Measurements from ENCODE around the gene RFX7. TPM values are rescaled to one million over a fixed set of nuclear protein-coding genes. Genes with fewer than 3 reads are reported as not detected.

Gene RFX7
- total and polyA plus RNA-seq, 4 donors: 2.6 to 14.8 (median 7.2) TPM

GRCh38 chr15:56077081-56077480 lies 166.6 kb downstream of the RFX7 start:
- no peak for TF ChIP-seq CTCF (IDR thresholded peaks at IDR 0.05; ENCODE audit: control extremely low read depth, extremely low read depth)
- Histone ChIP-seq H3K36me3 (ENCODE audit: control insufficient read depth in 4 of 4, insufficient read depth in 4 of 4, low read length in 4 of 4) (no peaks in the 10 kb centered on the region), H3K27me3 (ENCODE audit: control insufficient read depth in 3 of 3, insufficient read depth in 3 of 3, low read length in 2 of 3) (no peaks in the 10 kb centered on the region), H3K9me3 (ENCODE audit: control insufficient read depth in 4 of 4, insufficient read depth in 3 of 4, low read length in 3 of 4) (no peaks in the 10 kb centered on the region), H3K27ac (ENCODE audit: low read depth in 1 of 2, low read length in 1 of 2) (no peak overlapping the region), H3K9ac (ENCODE audit: insufficient read depth in 1 of 2, low read length in 2 of 2) (no peak overlapping the region), H3K4me1 (ENCODE audit: control insufficient read depth in 5 of 5, insufficient read depth in 5 of 5, low read length in 5 of 5) (no peaks in the 10 kb centered on the region), H3K4me3 (no peak overlapping the region)
- ATAC-seq (ENCODE audit: insufficient read depth, low FRiP score) (no peak), DNase-seq (no peak)
- 74 to 88% methylated on average over 5 of the region's 5 CpGs for WGBS, 2 donors

- no peak for ATAC-seq (ENCODE audit: insufficient read depth, low FRiP score)
- Histone ChIP-seq H3K9me3 (ENCODE audit: control insufficient read depth in 4 of 4, insufficient read depth in 3 of 4, low read length in 3 of 4) (no peaks in the 10 kb centered on the region), H3K36me3 (ENCODE audit: control insufficient read depth in 4 of 4, insufficient read depth in 4 of 4, low read length in 4 of 4) (no peaks in the 10 kb centered on the region), H3K9ac (ENCODE audit: insufficient read depth in 1 of 2, low read length in 2 of 2) (no peak overlapping the region), H3K4me1 (ENCODE audit: control insufficient read depth in 5 of 5, insufficient read depth in 5 of 5, low read length in 5 of 5) (no peaks in the 10 kb centered on the region), H3K27ac (ENCODE audit: low read depth in 1 of 2, low read length in 1 of 2) (no peak overlapping the region), H3K27me3 (ENCODE audit: control insufficient read depth in 3 of 3, insufficient read depth in 3 of 3, low read length in 2 of 3) (no peaks in the 10 kb centered on the region), H3K4me3 (no peak overlapping the region)
- no peak for TF ChIP-seq CTCF (IDR thresholded peaks at IDR 0.05; ENCODE audit: control extremely low read depth, extremely low read depth)
- WGBS, 2 donors: 63 to 73% methylated on average over 2 of the region's 2 CpGs
- DNase-seq: peak in 1 of 3 donors; percentile 50
Measured at GRCh38 chr15:56076640-56077039, 167.0 kb downstream of the RFX7 start.

DNA sequence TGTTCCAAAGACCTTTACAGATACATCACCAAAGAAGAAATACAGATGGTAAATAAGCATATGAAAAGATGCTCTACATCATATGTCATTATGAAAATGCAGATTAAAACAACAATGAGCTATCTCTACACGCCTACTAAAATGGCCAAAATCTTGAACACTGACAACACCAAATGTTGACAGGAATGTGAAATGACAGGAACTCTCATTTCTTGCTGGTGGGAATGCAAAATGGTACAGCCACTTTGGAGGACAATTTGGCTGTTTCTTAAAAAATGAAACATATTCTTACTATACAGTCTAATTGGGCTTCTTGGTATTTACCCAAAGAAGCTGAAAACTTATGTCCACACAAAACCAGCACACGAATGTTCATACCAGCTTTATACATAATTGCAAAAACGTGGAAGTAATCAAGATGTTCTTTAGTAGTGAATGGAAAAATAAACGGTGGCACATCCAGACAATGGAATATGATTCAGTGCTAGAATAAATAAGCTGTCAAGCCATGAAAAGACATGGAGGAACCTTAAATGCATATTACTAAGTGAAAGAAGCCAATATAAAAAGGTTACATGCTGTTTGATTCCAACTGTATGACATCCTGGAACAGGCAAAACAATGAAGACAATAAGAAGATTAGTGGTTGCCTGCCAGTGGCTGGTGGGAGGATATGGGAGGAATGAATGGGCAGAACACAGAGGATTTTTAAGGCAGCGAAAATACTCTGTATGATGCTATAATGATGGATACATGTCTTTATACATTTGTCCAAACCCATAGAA lies 169.0 kb downstream of the RFX7 start:
- TF ChIP-seq CTCF (IDR thresholded peaks at IDR 0.05; ENCODE audit: control extremely low read depth, extremely low read depth): no peak
- H3K9ac ChIP-seq (ENCODE audit: insufficient read depth in 1 of 2, low read length in 2 of 2): no peak overlapping the region
- no peaks in the 10 kb centered on the region for H3K4me1 ChIP-seq (ENCODE audit: control insufficient read depth in 5 of 5, insufficient read depth in 5 of 5, low read length in 5 of 5)
- WGBS, 2 donors: 55 to 56% methylated on average over 5 of the region's 5 CpGs
- H3K27ac ChIP-seq (ENCODE audit: low read depth in 1 of 2, low read length in 1 of 2): no peak overlapping the region
- no peak overlapping the region for H3K4me3 ChIP-seq
- DNase-seq: no peak
- no peaks in the 10 kb centered on the region for H3K27me3 ChIP-seq (ENCODE audit: control insufficient read depth in 3 of 3, insufficient read depth in 3 of 3, low read length in 2 of 3)
- H3K36me3 ChIP-seq (ENCODE audit: control insufficient read depth in 4 of 4, insufficient read depth in 4 of 4, low read length in 4 of 4): no peaks in the 10 kb centered on the region
- no peak for ATAC-seq (ENCODE audit: insufficient read depth, low FRiP score)
- no peaks in the 10 kb centered on the region for H3K9me3 ChIP-seq (ENCODE audit: control insufficient read depth in 4 of 4, insufficient read depth in 3 of 4, low read length in 3 of 4)

All from lung (tissue), 12 donors.